Caco-2 (cell line): Measurements from ENCODE around the gene MAPT. TPM values are rescaled to one million over a fixed set of nuclear protein-coding genes. Genes with fewer than 3 reads are reported as not detected.

Source experiments
- BruUV-seq: library from RNA; stranded (reverse); fragments of 400-500 nt; replicated peaks from 2 replicates; lab custom pipeline; 2021; lab: Mats Ljungman, UMichigan
- CTCF ChIA-PET: fragments of 300-600 bp; sonication (Branson Sonifier 250); formaldehyde crosslinking; loops from one replicate; lab custom pipeline; 2022; ENCODE audit warnings: antibody characterized with exemption; lab: Charles Lee
- POLR2A ChIA-PET: fragments of 300-600 bp; sonication (Branson Sonifier 250); formaldehyde crosslinking; loops from one replicate; lab custom pipeline; 2022; ENCODE audit warnings: antibody characterized with exemption; lab: Charles Lee
- DNase-seq, 2 experiments: peaks; one replicate each; pipeline versions ENCODE4 v3.0.0 to v3.0.0-alpha.2; 2020 to 2022
- H3K27me3 ChIP-seq: replicated peaks from 2 replicates; pipeline ENCODE4 v1.6.0; 2011; ENCODE audit warnings: low read length; ENCODE audit not compliant: control insufficient read depth, insufficient read depth
- H3K36me3 ChIP-seq: 2 replicates; pipeline ENCODE4 v1.5.1; 2011; ENCODE audit warnings: low read length; ENCODE audit not compliant: control insufficient read depth, insufficient read depth
- H3K4me1 ChIP-seq: fragments of 250-450 bp; sonication (Bioruptor Pico); 2 replicates; pipeline ENCODE4 v1.5.1; 2020; ENCODE audit warnings: mild to moderate bottlenecking
- H3K4me3 ChIP-seq: 2 replicates; pipeline ENCODE4 v1.5.1; 2011; ENCODE audit warnings: low read depth, mild to moderate bottlenecking, control low read depth, low read length
- H3K9me3 ChIP-seq: fragments of 250-450 bp; sonication (Bioruptor Pico); 2 replicates; pipeline ENCODE4 v1.5.1; 2020; ENCODE audit warnings: mild to moderate bottlenecking, moderate library complexity
- H3K27ac Mint-ChIP-seq: one replicate; pipeline ENCODE4 v1.8.0; 2022; ENCODE audit warnings: mixed read lengths; ENCODE audit not compliant: unreplicated experiment
- H3K27me3 Mint-ChIP-seq: one replicate; pipeline ENCODE4 v1.8.0; 2022; ENCODE audit warnings: mixed read lengths; ENCODE audit not compliant: insufficient read depth, unreplicated experiment
- H3K36me3 Mint-ChIP-seq: one replicate; pipeline ENCODE4 v1.8.0; 2022; ENCODE audit warnings: mild to moderate bottlenecking, mixed read lengths; ENCODE audit not compliant: insufficient read depth, unreplicated experiment
- H3K4me1 Mint-ChIP-seq: one replicate; pipeline ENCODE4 v1.8.0; 2022; ENCODE audit warnings: low read depth, mixed read lengths; ENCODE audit not compliant: unreplicated experiment
- H3K4me3 Mint-ChIP-seq: one replicate; pipeline ENCODE4 v1.8.0; 2022; ENCODE audit warnings: mild to moderate bottlenecking, moderate library complexity, mixed read lengths; ENCODE audit not compliant: unreplicated experiment
- H3K9me3 Mint-ChIP-seq: one replicate; pipeline ENCODE4 v1.8.0; 2022; ENCODE audit warnings: mixed read lengths; ENCODE audit not compliant: unreplicated experiment
- intact Hi-C: fragments of 100-400 bp; cut with micrococcal nuclease; formaldehyde crosslinking; loops from one replicate; pipeline ENCODE4 v1.10.0; 2022; ENCODE audit not compliant: unreplicated experiment
- total RNA-seq: library from RNA; stranded (reverse); gene quantifications from 2 replicates; pipeline ENCODE4 v1.2.3, GENCODE V29; 2022
- TF ChIP-seq, protein P1 (sequence below), 2 experiments: fragments of 200-600 bp in 1 of 2; IDR thresholded peaks; 1 replicate in 1 of 2; 2 replicates in 1 of 2; pipeline versions ENCODE4 v1.5.1 to v1.8.0; 2011 to 2022; ENCODE audit warnings: antibody characterized with exemption in 1 of 2, control low read depth in 1 of 2, inconsistent platforms in 1 of 2, low read depth in 1 of 2, low read length in 1 of 2, mild to moderate bottlenecking in 1 of 2, moderate library complexity in 1 of 2; ENCODE audit not compliant: insufficient read depth in 1 of 2, severe bottlenecking in 1 of 2, unreplicated experiment in 1 of 2

The MAPT gene
- total RNA-seq, 1 experiment from 2014 or later = 0.95 TPM

DNA sequence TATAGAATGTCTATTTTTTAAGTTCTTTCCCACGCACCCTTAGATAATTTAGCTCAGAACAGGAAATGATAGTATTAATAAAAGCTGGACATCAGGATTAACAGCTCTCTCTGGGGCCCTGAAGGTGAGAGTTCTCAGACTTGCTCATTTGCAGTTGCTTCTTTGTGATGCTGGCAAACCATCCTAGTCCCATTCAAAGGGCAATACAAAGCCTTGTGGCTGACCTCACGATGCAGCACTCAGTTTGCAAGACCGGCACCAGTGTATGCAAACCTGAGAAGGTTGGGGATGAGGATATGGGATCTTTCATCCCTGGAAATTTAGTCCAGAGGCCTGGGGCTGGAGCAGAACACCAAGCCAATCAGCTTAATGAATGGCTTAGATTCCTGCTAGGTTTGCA, 134.0 kb downstream of the MAPT start:
- H3K4me1 Mint-ChIP-seq = no peaks in the 10 kb centered on the region
- Histone ChIP-seq H3K27me3 (no peaks in the 10 kb centered on the region), H3K9me3 (no peaks in the 10 kb centered on the region), H3K36me3 (peaks cover 4% of the 10 kb centered on the region), H3K4me1 (no peaks in the 10 kb centered on the region), H3K4me3 (no peak overlapping the region)
- intact Hi-C loops = no loop called here
- no TSS peak for BruUV-seq
- peaks cover 97% of the 10 kb centered on the region for H3K36me3 Mint-ChIP-seq
- H3K27me3 Mint-ChIP-seq = no peaks in the 10 kb centered on the region
- H3K27ac Mint-ChIP-seq = peak overlapping the region; percentile 63
- CTCF ChIA-PET = interaction anchor here (1.1 to 1.5 kb wide), 2 partner anchors 16 to 185 kb away, joined by 3 to 4 read pairs; no protein-coding TSS in a partner anchor
- no peak overlapping the region for H3K4me3 Mint-ChIP-seq
- no peaks in the 10 kb centered on the region for H3K9me3 Mint-ChIP-seq
- POLR2A ChIA-PET = no interaction called here
- TF ChIP-seq, protein P1, sequence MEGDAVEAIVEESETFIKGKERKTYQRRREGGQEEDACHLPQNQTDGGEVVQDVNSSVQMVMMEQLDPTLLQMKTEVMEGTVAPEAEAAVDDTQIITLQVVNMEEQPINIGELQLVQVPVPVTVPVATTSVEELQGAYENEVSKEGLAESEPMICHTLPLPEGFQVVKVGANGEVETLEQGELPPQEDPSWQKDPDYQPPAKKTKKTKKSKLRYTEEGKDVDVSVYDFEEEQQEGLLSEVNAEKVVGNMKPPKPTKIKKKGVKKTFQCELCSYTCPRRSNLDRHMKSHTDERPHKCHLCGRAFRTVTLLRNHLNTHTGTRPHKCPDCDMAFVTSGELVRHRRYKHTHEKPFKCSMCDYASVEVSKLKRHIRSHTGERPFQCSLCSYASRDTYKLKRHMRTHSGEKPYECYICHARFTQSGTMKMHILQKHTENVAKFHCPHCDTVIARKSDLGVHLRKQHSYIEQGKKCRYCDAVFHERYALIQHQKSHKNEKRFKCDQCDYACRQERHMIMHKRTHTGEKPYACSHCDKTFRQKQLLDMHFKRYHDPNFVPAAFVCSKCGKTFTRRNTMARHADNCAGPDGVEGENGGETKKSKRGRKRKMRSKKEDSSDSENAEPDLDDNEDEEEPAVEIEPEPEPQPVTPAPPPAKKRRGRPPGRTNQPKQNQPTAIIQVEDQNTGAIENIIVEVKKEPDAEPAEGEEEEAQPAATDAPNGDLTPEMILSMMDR (IDR thresholded peaks at IDR 0.05; ENCODE audit: insufficient read depth in 1 of 2, low read depth in 1 of 2, low read length in 1 of 2, severe bottlenecking in 1 of 2, unreplicated experiment in 1 of 2) = no peak
- no peak for DNase-seq

DNA sequence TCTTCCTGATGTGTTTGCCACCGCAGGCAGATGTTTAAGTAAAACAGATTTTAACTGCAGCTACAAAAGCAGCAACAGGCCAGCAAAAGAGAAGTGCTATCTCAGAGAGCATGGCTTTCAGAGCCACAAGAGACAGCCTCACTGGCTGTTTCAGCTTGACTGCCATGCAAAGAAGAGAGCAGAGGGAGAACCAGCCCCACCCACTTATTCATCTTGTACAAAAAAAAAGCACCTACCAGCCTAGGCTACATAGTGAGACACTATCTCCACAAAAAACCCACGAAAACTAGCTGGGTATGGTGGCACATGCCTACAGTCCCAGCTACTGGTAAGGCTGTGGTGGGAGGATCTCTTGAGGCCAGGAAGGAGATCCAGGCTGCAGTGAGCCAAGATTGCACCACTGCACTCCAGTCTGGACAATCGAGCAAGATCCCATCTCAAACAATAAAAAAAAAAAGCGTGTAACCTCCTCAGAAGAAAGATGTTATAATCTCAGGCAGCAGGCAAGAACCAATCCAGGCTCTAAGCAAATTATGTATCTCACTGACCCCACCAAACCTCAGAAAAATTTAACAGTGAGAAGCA, 134.7 kb downstream of the MAPT start:
- no TSS peak for BruUV-seq
- Mint-ChIP-seq H3K27ac (no peak overlapping the region), H3K4me1 (no peaks in the 10 kb centered on the region), H3K36me3 (peaks cover 99% of the 10 kb centered on the region), H3K4me3 (no peak overlapping the region), H3K27me3 (no peaks in the 10 kb centered on the region), H3K9me3 (no peaks in the 10 kb centered on the region)
- ChIA-PET CTCF (interaction anchor here (1.1 kb wide), 1 partner anchor 184 kb away, joined by 3 read pairs; no protein-coding TSS in a partner anchor), POLR2A (no interaction called here)
- Histone ChIP-seq H3K4me1 (no peaks in the 10 kb centered on the region), H3K36me3 (peaks cover 4% of the 10 kb centered on the region), H3K9me3 (no peaks in the 10 kb centered on the region), H3K27me3 (no peaks in the 10 kb centered on the region), H3K4me3 (no peak overlapping the region)
- intact Hi-C loops = no loop called here
- DNase-seq = no peak
- TF ChIP-seq, protein P1 (IDR thresholded peaks at IDR 0.05; ENCODE audit: insufficient read depth in 1 of 2, low read depth in 1 of 2, low read length in 1 of 2, severe bottlenecking in 1 of 2, unreplicated experiment in 1 of 2) = no peak

DNA sequence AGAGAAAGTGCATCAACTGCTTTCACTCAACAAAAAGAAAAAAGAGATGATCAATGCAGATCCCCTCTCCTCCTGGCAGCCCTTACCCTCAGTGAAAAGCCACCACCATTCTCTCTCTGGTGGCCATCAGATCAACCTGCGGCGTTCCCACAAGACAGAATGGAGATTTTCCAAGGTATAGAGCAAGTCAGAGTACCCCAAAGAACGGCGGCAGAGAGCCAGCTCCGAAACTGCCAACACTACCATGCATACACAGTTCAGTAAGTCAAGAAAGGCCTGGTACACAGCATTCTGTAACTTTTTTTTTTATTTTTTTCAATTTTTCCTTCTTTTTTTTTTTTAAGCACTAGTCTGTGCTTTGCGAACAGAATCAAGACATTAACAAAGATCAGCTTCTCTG, 135.3 kb downstream of the MAPT start:
- H3K4me1 Mint-ChIP-seq = no peaks in the 10 kb centered on the region
- peaks cover 4% of the 10 kb centered on the region for H3K36me3 ChIP-seq
- intact Hi-C loops = no loop called here
- H3K9me3 ChIP-seq = no peaks in the 10 kb centered on the region
- H3K4me3 Mint-ChIP-seq = no peak overlapping the region
- no peak for DNase-seq
- no peak overlapping the region for H3K4me3 ChIP-seq
- BruUV-seq = no TSS peak
- peaks cover 99% of the 10 kb centered on the region for H3K36me3 Mint-ChIP-seq
- TF ChIP-seq, protein P1 (IDR thresholded peaks at IDR 0.05; ENCODE audit: insufficient read depth in 1 of 2, low read depth in 1 of 2, low read length in 1 of 2, severe bottlenecking in 1 of 2, unreplicated experiment in 1 of 2) = no peak
- H3K27me3 ChIP-seq = no peaks in the 10 kb centered on the region
- H3K27ac Mint-ChIP-seq = no peak overlapping the region
- ChIA-PET POLR2A (no interaction called here), CTCF (no interaction called here)
- no peaks in the 10 kb centered on the region for H3K27me3 Mint-ChIP-seq
- no peaks in the 10 kb centered on the region for H3K4me1 ChIP-seq
- no peaks in the 10 kb centered on the region for H3K9me3 Mint-ChIP-seq
